Esophagus muscularis mucosa (tissue), 4 donors: ENCODE results near the gene DMD. TPM values are rescaled to one million over a fixed set of nuclear protein-coding genes. Genes with fewer than 3 reads are reported as not detected.

Source experiments
- DNase-seq: peaks from one replicate; pipeline ENCODE4 v3.0.0-alpha.2; 2017; ENCODE audit errors: extremely low spot score
- H3K27ac ChIP-seq, 4 donors: fragments of 200-600 bp; sonication (generic); replicated peaks in 1 of 4; 1 replicate in 3 of 4; 2 replicates in 1 of 4; pipeline ENCODE4 v1.5.1; 2016 to 2019; ENCODE audit warnings: mild to moderate bottlenecking in 1 of 4
- H3K27me3 ChIP-seq, 4 donors: fragments of 200-600 bp; sonication (generic); one replicate each; pipeline versions ENCODE4 v1.5.1 to v1.6.0; 2016 to 2019
- H3K36me3 ChIP-seq, 4 donors: fragments of 200-600 bp; sonication (generic); one replicate each; pipeline ENCODE4 v1.5.1; 2016 to 2019
- H3K4me1 ChIP-seq, 4 donors: fragments of 200-600 bp; sonication (generic); one replicate each; pipeline ENCODE4 v1.5.1; 2016 to 2019
- H3K4me3 ChIP-seq, 4 donors: fragments of 200-600 bp; sonication (generic); 1 replicate in 2 of 4; 2 replicates in 2 of 4; pipeline ENCODE4 v1.5.1; 2016 to 2019; ENCODE audit warnings: mild to moderate bottlenecking in 4 of 4, moderate library complexity in 1 of 4
- H3K9me3 ChIP-seq, 4 donors: fragments of 200-600 bp; sonication (generic); 1 replicate in 3 of 4; 2 replicates in 1 of 4; pipeline ENCODE4 v1.5.1; 2016 to 2019
- EP300 ChIP-seq: sonication (generic); formaldehyde crosslinking; IDR thresholded peaks from one replicate; pipeline ENCODE4 v1.6.1; 2017; ENCODE audit warnings: antibody characterized with exemption
- POLR2A ChIP-seq: fragments of 450-650 bp; IDR thresholded peaks from one replicate; pipeline ENCODE4 v1.6.1; 2017; ENCODE audit warnings: antibody characterized with exemption, moderate library complexity, mild to moderate bottlenecking, low read depth
- POLR2AphosphoS5 ChIP-seq, 2 donors: sonication (generic); formaldehyde crosslinking; IDR thresholded peaks; one replicate each; pipeline ENCODE4 v1.6.1; 2017; ENCODE audit warnings: antibody characterized with exemption in 2 of 2
- WGBS: methylation state at CpG from one replicate; pipeline ENCODE4 v1.1.5; 2018; 5-methylcytosine and 5-hydroxymethylcytosine counted together
- intact Hi-C: fragments of 100-400 bp; cut with DNase I; formaldehyde crosslinking; loops from one replicate; pipeline ENCODE4 v1.15.1; 2023
- total RNA-seq, 4 donors: library from RNA; depleted of rRNA; stranded (reverse); fragments of >200 nt; gene quantifications; one replicate each; pipeline versions ENCODE4 v1.1.0 to v1.2.1, GENCODE V29; 2016
- TF ChIP-seq, protein P1 (sequence below), 3 experiments: fragments of 200-600 bp in 2 of 3; fragments of 450-650 bp in 1 of 3; sonication (generic) in 2 of 3; IDR thresholded peaks; one replicate each; pipeline ENCODE4 v1.5.1; 2017 to 2019; ENCODE audit warnings: antibody characterized with exemption in 3 of 3, mild to moderate bottlenecking in 2 of 3, moderate library complexity in 1 of 3

Gene DMD
- total RNA-seq, 4 donors from 2014 or later = 127 to 210 (median 188) TPM

DNA sequence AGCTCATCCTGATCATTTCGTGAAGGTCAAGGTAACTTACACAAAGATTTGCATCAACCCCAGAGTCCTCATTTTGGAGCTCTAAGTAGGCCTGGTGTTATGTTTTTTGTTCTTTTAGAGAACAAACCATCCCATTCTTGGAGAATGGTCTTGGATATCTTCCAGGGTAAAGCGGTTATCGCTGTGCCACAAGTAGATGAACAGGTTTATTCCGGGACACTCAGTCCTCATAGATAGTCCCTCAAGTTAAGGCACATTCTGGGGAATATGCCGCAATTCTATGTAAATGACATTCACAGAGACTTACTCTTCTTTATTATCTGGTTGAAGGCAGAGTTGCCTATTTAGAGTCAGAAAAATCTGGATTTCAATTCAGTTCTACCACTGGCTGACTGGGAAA lies 2044.5 kb downstream of the DMD start:
- WGBS = 91% methylated on average over 5 of the region's 5 CpGs
- H3K4me1 ChIP-seq = no peaks in the 10 kb centered on the region

DNA sequence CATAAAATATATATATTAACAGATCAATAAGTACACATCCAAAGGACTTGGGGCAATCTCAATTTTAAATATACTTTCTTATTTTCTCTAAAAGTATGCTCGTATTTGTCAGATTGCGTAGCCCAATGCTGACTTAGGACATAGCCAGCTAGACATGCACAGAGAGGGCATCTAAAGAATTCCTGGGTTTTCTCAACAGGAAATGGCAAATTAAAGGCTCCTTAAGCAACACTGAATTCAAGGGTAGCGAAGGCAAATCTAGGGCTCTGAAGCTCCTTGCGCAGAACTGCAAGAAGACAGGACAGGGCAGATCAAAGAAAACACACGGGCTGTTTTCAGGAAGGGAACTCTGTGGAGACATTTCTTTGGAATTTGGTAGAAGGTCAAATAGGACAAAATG lies 2044.9 kb downstream of the DMD start:
- 79% methylated on average over 5 of the region's 5 CpGs for WGBS
- TF ChIP-seq POLR2AphosphoS5 (IDR thresholded peaks at IDR 0.05) (no peak), EP300 (no peak), POLR2A (no peak)
- TF ChIP-seq, protein P1, sequence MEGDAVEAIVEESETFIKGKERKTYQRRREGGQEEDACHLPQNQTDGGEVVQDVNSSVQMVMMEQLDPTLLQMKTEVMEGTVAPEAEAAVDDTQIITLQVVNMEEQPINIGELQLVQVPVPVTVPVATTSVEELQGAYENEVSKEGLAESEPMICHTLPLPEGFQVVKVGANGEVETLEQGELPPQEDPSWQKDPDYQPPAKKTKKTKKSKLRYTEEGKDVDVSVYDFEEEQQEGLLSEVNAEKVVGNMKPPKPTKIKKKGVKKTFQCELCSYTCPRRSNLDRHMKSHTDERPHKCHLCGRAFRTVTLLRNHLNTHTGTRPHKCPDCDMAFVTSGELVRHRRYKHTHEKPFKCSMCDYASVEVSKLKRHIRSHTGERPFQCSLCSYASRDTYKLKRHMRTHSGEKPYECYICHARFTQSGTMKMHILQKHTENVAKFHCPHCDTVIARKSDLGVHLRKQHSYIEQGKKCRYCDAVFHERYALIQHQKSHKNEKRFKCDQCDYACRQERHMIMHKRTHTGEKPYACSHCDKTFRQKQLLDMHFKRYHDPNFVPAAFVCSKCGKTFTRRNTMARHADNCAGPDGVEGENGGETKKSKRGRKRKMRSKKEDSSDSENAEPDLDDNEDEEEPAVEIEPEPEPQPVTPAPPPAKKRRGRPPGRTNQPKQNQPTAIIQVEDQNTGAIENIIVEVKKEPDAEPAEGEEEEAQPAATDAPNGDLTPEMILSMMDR (IDR thresholded peaks at IDR 0.05) = no peak
- H3K27ac ChIP-seq = no peak overlapping the region
- H3K4me3 ChIP-seq = no peak overlapping the region
- no peak for DNase-seq
- H3K36me3 ChIP-seq = peaks cover 0 to 10% (median 5%) of the 10 kb centered on the region in 4 donors
- no peaks in the 10 kb centered on the region for H3K4me1 ChIP-seq
- intact Hi-C loops = no loop called here
- H3K9me3 ChIP-seq = no peaks in the 10 kb centered on the region
- H3K27me3 ChIP-seq = no peaks in the 10 kb centered on the region

More for the DNA sequence above, 2044.5 kb downstream of the DMD start:
- TF ChIP-seq POLR2AphosphoS5 (IDR thresholded peaks at IDR 0.05) (no peak), EP300 (no peak), POLR2A (no peak)
- intact Hi-C loops = no loop called here
- Histone ChIP-seq H3K9me3 (no peaks in the 10 kb centered on the region), H3K27ac (no peak overlapping the region), H3K27me3 (no peaks in the 10 kb centered on the region), H3K4me3 (no peak overlapping the region), H3K36me3 (peaks cover 0 to 10% (median 5%) of the 10 kb centered on the region in 4 donors)
- DNase-seq = no peak

DNA sequence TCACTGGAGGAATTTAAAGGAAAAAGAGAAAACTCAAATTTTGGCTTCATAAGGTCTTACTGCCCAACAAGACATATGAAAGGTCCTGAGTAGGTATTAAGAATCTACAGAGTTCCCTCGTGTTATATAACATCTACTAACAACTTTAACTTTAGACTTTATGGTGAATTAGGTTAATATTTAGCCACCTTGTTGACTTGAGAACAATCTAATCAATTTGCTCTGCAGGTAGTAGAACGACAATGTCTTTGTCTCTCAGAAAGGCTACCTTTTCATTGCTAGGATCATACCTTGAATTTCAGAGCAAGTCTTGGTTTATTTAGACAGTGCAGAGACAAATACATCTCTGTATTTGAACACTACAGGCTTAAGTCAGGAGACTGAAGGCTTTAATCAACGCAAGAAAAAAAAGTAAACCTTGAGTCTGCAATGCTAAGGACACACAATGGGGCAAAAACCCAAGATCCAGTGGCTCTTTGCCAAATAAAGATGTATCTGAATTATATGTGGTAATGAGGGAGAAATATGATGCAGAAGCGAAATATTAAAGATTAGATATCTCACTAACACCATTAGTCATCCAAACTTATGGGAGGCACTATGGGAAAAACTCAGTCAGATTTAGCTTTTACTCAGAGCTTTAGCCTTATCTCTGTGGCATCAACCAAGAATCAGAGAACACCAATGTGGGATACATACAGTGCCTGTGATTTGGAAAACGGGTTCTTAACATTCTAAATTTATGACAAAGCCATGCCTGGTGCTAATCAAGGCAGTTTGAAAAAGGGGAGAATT lies 2045.9 kb downstream of the DMD start:
- intact Hi-C loops = no loop called here

DNA sequence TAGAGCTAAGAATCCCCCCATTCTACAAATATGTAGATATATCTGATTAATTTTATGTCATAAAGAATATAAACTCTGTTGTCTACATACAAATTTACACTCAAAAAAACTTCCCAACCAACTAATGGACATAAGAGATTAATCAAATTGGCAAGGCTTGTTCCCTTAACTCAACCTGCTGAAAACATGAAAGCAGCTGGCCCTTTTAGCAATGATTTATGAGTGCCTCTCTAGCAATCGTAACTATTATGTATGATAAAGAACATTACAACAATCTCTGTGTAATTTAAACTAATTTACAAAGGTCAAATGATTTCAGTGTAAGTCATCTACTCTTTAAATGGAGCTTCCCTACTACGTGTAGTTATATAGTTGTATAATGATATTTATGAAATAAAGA lies 2056.4 kb downstream of the DMD start:
- H3K4me3 ChIP-seq = no peak overlapping the region
- intact Hi-C loops = no loop called here
- 56% methylated on average over 2 of the region's 2 CpGs for WGBS
- no peaks in the 10 kb centered on the region for H3K27me3 ChIP-seq
- H3K36me3 ChIP-seq = no peaks in the 10 kb centered on the region
- no peaks in the 10 kb centered on the region for H3K4me1 ChIP-seq
- no peak for DNase-seq
- H3K27ac ChIP-seq = no peak overlapping the region
- TF ChIP-seq, protein P1 (IDR thresholded peaks at IDR 0.05) = no peak
- no peak for TF ChIP-seq EP300
- TF ChIP-seq POLR2AphosphoS5 (IDR thresholded peaks at IDR 0.05) = no peak
- no peak for TF ChIP-seq POLR2A
- H3K9me3 ChIP-seq = no peaks in the 10 kb centered on the region

More for the DNA sequence above, 2045.9 kb downstream of the DMD start:
- Histone ChIP-seq H3K36me3 (peaks cover 0 to 10% (median 5%) of the 10 kb centered on the region in 4 donors), H3K4me3 (no peak overlapping the region), H3K27me3 (no peaks in the 10 kb centered on the region), H3K27ac (no peak overlapping the region), H3K4me1 (no peaks in the 10 kb centered on the region), H3K9me3 (no peaks in the 10 kb centered on the region)
- WGBS = 55% methylated on average over 5 of the region's 5 CpGs
- DNase-seq = no peak
- TF ChIP-seq POLR2A (no peak), EP300 (no peak), POLR2AphosphoS5 (IDR thresholded peaks at IDR 0.05) (no peak)
- TF ChIP-seq, protein P1 (IDR thresholded peaks at IDR 0.05) = no peak

DNA sequence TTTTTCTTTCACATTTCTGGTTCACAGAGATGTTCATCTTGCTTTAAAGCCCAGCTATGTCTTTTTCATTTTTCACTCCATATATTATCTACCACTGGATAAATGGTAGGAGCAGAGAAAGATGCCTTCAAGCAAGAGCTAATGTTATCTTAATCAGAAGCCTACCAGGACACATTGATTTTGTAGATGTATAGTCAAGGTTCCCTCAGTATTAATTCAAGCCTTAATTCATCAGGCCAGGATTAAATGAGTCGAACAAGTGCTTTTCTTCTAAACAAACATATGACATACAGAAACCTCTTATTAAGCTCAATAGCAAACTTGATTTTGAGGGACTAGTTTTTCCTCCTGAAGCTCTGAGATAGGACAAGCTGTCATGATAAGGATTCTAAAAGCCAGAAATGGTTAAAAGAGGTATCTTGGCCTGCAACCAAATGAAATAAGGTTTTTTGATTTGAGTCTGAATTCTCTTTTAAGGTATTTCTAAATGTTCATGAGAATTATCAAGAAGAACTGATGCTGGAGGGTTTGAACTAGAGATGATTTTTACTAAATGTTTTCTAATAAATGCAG lies 2057.8 kb downstream of the DMD start:
- H3K4me3 ChIP-seq = no peak overlapping the region
- TF ChIP-seq POLR2A (no peak), EP300 (no peak), POLR2AphosphoS5 (IDR thresholded peaks at IDR 0.05) (no peak)
- TF ChIP-seq, protein P1 (IDR thresholded peaks at IDR 0.05) = no peak
- H3K36me3 ChIP-seq = no peaks in the 10 kb centered on the region
- no peaks in the 10 kb centered on the region for H3K27me3 ChIP-seq
- no peak overlapping the region for H3K27ac ChIP-seq
- WGBS = 65% methylated on average over 1 of the region's 1 CpG
- no peaks in the 10 kb centered on the region for H3K9me3 ChIP-seq
- DNase-seq = no peak
- intact Hi-C loops = no loop called here
- no peaks in the 10 kb centered on the region for H3K4me1 ChIP-seq
